Mucosa of descending colon (tissue), 3 donors: ENCODE results near the gene CTSE. TPM values are rescaled to one million over a fixed set of nuclear protein-coding genes. Genes with fewer than 3 reads are reported as not detected.

Source experiments
- ATAC-seq: fragments of 200-7000 bp; cut with Tn5 transposase; one replicate; pipeline ENCODE4 v1.9.1; 2020; ENCODE audit warnings: mild to moderate bottlenecking, moderate library complexity
- DNase-seq, 3 donors: peaks; one replicate each; pipeline ENCODE4 v3.0.0-alpha.2; 2020
- H3K36me3 ChIP-seq: fragments of 200-600 bp; one replicate; pipeline ENCODE4 v1.8.0; 2021; ENCODE audit warnings: low read depth, mild to moderate bottlenecking
- H3K4me1 ChIP-seq: fragments of 200-600 bp; one replicate; pipeline ENCODE4 v1.8.0; 2021; ENCODE audit warnings: low read depth, mild to moderate bottlenecking
- H3K4me3 ChIP-seq: fragments of 200-600 bp; one replicate; pipeline ENCODE4 v1.8.0; 2021; ENCODE audit warnings: mild to moderate bottlenecking
- H3K9me3 ChIP-seq: fragments of 200-600 bp; one replicate; pipeline ENCODE4 v1.8.0; 2021; ENCODE audit warnings: mild to moderate bottlenecking
- CTCF ChIP-seq: fragments of 200-600 bp; IDR thresholded peaks from one replicate; pipeline ENCODE4 v1.8.0; 2022; ENCODE audit warnings: antibody characterized with exemption, mild to moderate bottlenecking
- intact Hi-C, 2 donors: fragments of 100-400 bp; cut with DNase I in 1 of 2; cut with micrococcal nuclease in 1 of 2; formaldehyde crosslinking; loops; one replicate each; pipeline versions ENCODE4 v1.11.0 to v1.11.1; 2022; cut with DNase I, micrococcal nuclease
- total RNA-seq, 3 donors: library from RNA; stranded (reverse); fragmentation: NEBNext Ultra II Directional in 2 of 3; extraction: Animal tissue kit (Norgen Biotek cat#: 25700) in 2 of 3; gene quantifications; one replicate each; pipeline versions ENCODE4 v1.2.1 to v1.2.4, GENCODE V29; 2021 to 2023
- donor health status: DM: no; HTN: no; CAD: no; lungs with moderate emphysema.
- donor health status: DM: no; HTN: no; CAD: no.
- donor health status: DM: no; HTN: yes; CAD: no.

CTSE gene
- total RNA-seq, 3 donors from 2014 or later: 6.5 to 26.1 (median 17.7) TPM

GRCh38 chr1:205965036-205965884 is 58.4 kb downstream of the CTSE start:
- TF ChIP-seq CTCF: no peak
- no peak for ATAC-seq
- no peaks in the 10 kb centered on the region for H3K36me3 ChIP-seq

GRCh38 chr1:205963352-205964155 is 60.1 kb downstream of the CTSE start:
- Histone ChIP-seq H3K36me3 (no peaks in the 10 kb centered on the region), H3K9me3 (no peaks in the 10 kb centered on the region), H3K4me1 (no peaks in the 10 kb centered on the region), H3K4me3 (no peak overlapping the region)
- intact Hi-C loops: no loop called here
- DNase-seq (no peak), ATAC-seq (no peak)
- TF ChIP-seq CTCF: no peak

More at GRCh38 chr1:205965036-205965884, 58.4 kb downstream of the CTSE start:
- Histone ChIP-seq H3K9me3 (no peaks in the 10 kb centered on the region), H3K4me1 (no peaks in the 10 kb centered on the region), H3K4me3 (no peak overlapping the region)
- DNase-seq: no peak
- intact Hi-C loops: no loop called here

- Histone ChIP-seq H3K4me1 (no peaks in the 10 kb centered on the region), H3K4me3 (no peak overlapping the region), H3K9me3 (no peaks in the 10 kb centered on the region), H3K36me3 (no peaks in the 10 kb centered on the region)
- ATAC-seq (no peak), DNase-seq (no peak)
- intact Hi-C loops: no loop called here
- TF ChIP-seq CTCF: no peak
Observed at GRCh38 chr1:205962821-205963221, 60.9 kb downstream of the CTSE start.

GRCh38 chr1:205961991-205962820 is 61.5 kb downstream of the CTSE start:
- no peaks in the 10 kb centered on the region for H3K9me3 ChIP-seq
- intact Hi-C loops: no loop called here
- no peak for ATAC-seq

More at GRCh38 chr1:205961991-205962820, 61.5 kb downstream of the CTSE start:
- H3K4me3 ChIP-seq: no peak overlapping the region
- no peak for TF ChIP-seq CTCF
- H3K36me3 ChIP-seq: no peaks in the 10 kb centered on the region
- DNase-seq: no peak
- H3K4me1 ChIP-seq: no peaks in the 10 kb centered on the region
